DOHH2 (cell line): ENCODE results near the gene PRKAG1.

ENCODE experiments used
- H3F3A ChIP-seq: fragments of 200-600 bp; sonication (generic), shearing (Covaris generic); 2 replicates; pipeline ENCODE4 v1.6.0; 2016; ENCODE audit warnings: antibody characterized with exemption, mild to moderate bottlenecking; ENCODE audit not compliant: control insufficient read depth, insufficient read depth
- H3K27ac ChIP-seq: fragments of 200-600 bp; sonication (generic); 2 replicates; pipeline ENCODE4 v1.5.1; 2014; ENCODE audit warnings: low read depth, mild to moderate bottlenecking, low read length, moderate library complexity
- H3K27me3 ChIP-seq: fragments of 200-600 bp; sonication (generic); 2 replicates; pipeline ENCODE4 v1.6.1; 2014; ENCODE audit warnings: mild to moderate bottlenecking, low read length, mixed read lengths; ENCODE audit not compliant: control insufficient read depth
- H3K36me3 ChIP-seq: fragments of 200-600 bp; sonication (generic); 2 replicates; pipeline ENCODE4 v1.6.1; 2014; ENCODE audit warnings: mild to moderate bottlenecking, low read length, moderate library complexity, mixed read lengths; ENCODE audit not compliant: control insufficient read depth
- H3K4me1 ChIP-seq: fragments of 200-600 bp; sonication (generic); 2 replicates; pipeline ENCODE4 v1.6.1; 2014; ENCODE audit warnings: mild to moderate bottlenecking, low read length, mixed read lengths; ENCODE audit not compliant: control insufficient read depth
- H3K4me2 ChIP-seq: fragments of 200-600 bp; sonication (generic); 2 replicates; pipeline ENCODE4 v1.6.0; 2014; ENCODE audit warnings: mild to moderate bottlenecking, low read length, moderate library complexity
- H3K4me3 ChIP-seq: fragments of 200-600 bp; sonication (generic); 2 replicates; pipeline ENCODE4 v1.5.1; 2014; ENCODE audit warnings: mild to moderate bottlenecking, low read length, mixed read lengths
- H3K79me2 ChIP-seq: fragments of 200-600 bp; sonication (generic); 2 replicates; pipeline ENCODE4 v1.6.1; 2014; ENCODE audit warnings: mild to moderate bottlenecking, low read length, mixed read lengths; ENCODE audit not compliant: control insufficient read depth
- H3K9me2 ChIP-seq: fragments of 200-600 bp; sonication (generic); replicated peaks from 2 replicates; pipeline ENCODE4 v1.6.1; 2014; ENCODE audit warnings: mild to moderate bottlenecking, low read length, mixed read lengths; ENCODE audit not compliant: control insufficient read depth
- H3K9me3 ChIP-seq: fragments of 200-600 bp; sonication (generic); 2 replicates; pipeline ENCODE4 v1.6.1; 2014; ENCODE audit warnings: antibody characterized with exemption, low read length, mixed read lengths; ENCODE audit not compliant: control insufficient read depth, insufficient read depth
- H4K20me1 ChIP-seq: fragments of 200-600 bp; sonication (generic); 2 replicates; pipeline ENCODE4 v1.6.0; 2014; ENCODE audit warnings: low read depth, mild to moderate bottlenecking, antibody characterized with exemption, low read length, moderate library complexity; ENCODE audit not compliant: control insufficient read depth, insufficient read depth
- EZH2phosphoT487 ChIP-seq: fragments of 200-600 bp; sonication (generic); IDR thresholded peaks from 2 replicates; pipeline ENCODE4 v1.6.1; 2017; ENCODE audit warnings: borderline replicate concordance, mild to moderate bottlenecking, antibody characterized with exemption, low read length, moderate library complexity, mixed read lengths
- TF ChIP-seq, protein P1 (sequence below): fragments of 200-600 bp; sonication (generic); IDR thresholded peaks from one replicate; pipeline ENCODE4 v1.5.1; 2014; ENCODE audit warnings: antibody characterized with exemption, mild to moderate bottlenecking, low read depth, low read length; ENCODE audit not compliant: poor library complexity, severe bottlenecking

The PRKAG1 gene

GRCh38 chr12:49022558-49023178 is 4.1 kb upstream of the PRKAG1 start:
- H3K36me3 ChIP-seq = peaks cover 68% of the 10 kb centered on the region
- H3K4me3 ChIP-seq = no peak overlapping the region
- no peak overlapping the region for H3K4me2 ChIP-seq
- peaks cover 18% of the 10 kb centered on the region for H3F3A ChIP-seq
- H3K4me1 ChIP-seq = peaks cover 20% of the 10 kb centered on the region
- no peaks in the 10 kb centered on the region for H4K20me1 ChIP-seq
- no peaks in the 10 kb centered on the region for H3K9me3 ChIP-seq
- no peaks in the 10 kb centered on the region for H3K27me3 ChIP-seq
- no peak for TF ChIP-seq EZH2phosphoT487
- H3K27ac ChIP-seq = no peak overlapping the region
- peaks cover 7% of the 10 kb centered on the region for H3K79me2 ChIP-seq
- no peaks in the 10 kb centered on the region for H3K9me2 ChIP-seq

GRCh38 chr12:49021292-49021915 is 2.8 kb upstream of the PRKAG1 start:
- peaks cover 23% of the 10 kb centered on the region for H3F3A ChIP-seq
- no peaks in the 10 kb centered on the region for H4K20me1 ChIP-seq
- H3K9me3 ChIP-seq = no peaks in the 10 kb centered on the region
- H3K4me3 ChIP-seq = no peak overlapping the region
- H3K4me1 ChIP-seq = peaks cover 28% of the 10 kb centered on the region
- no peaks in the 10 kb centered on the region for H3K27me3 ChIP-seq
- H3K79me2 ChIP-seq = peaks cover 20% of the 10 kb centered on the region
- H3K27ac ChIP-seq = no peak overlapping the region
- no peak for TF ChIP-seq EZH2phosphoT487
- TF ChIP-seq, protein P1, sequence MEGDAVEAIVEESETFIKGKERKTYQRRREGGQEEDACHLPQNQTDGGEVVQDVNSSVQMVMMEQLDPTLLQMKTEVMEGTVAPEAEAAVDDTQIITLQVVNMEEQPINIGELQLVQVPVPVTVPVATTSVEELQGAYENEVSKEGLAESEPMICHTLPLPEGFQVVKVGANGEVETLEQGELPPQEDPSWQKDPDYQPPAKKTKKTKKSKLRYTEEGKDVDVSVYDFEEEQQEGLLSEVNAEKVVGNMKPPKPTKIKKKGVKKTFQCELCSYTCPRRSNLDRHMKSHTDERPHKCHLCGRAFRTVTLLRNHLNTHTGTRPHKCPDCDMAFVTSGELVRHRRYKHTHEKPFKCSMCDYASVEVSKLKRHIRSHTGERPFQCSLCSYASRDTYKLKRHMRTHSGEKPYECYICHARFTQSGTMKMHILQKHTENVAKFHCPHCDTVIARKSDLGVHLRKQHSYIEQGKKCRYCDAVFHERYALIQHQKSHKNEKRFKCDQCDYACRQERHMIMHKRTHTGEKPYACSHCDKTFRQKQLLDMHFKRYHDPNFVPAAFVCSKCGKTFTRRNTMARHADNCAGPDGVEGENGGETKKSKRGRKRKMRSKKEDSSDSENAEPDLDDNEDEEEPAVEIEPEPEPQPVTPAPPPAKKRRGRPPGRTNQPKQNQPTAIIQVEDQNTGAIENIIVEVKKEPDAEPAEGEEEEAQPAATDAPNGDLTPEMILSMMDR = no peak
- peaks cover 68% of the 10 kb centered on the region for H3K36me3 ChIP-seq
- no peak overlapping the region for H3K4me2 ChIP-seq
- no peaks in the 10 kb centered on the region for H3K9me2 ChIP-seq

- H3K4me2 ChIP-seq = no peak overlapping the region
- H3K4me1 ChIP-seq = peaks cover 28% of the 10 kb centered on the region
- no peak for TF ChIP-seq EZH2phosphoT487
- TF ChIP-seq, protein P1 = no peak
- no peak overlapping the region for H3K4me3 ChIP-seq
- no peaks in the 10 kb centered on the region for H3K9me2 ChIP-seq
- H3K79me2 ChIP-seq = peaks cover 24% of the 10 kb centered on the region
- no peaks in the 10 kb centered on the region for H4K20me1 ChIP-seq
- H3F3A ChIP-seq = peaks cover 23% of the 10 kb centered on the region
- H3K27ac ChIP-seq = no peak overlapping the region
- H3K27me3 ChIP-seq = no peaks in the 10 kb centered on the region
- no peaks in the 10 kb centered on the region for H3K9me3 ChIP-seq
- H3K36me3 ChIP-seq = peaks cover 61% of the 10 kb centered on the region
Measured at GRCh38 chr12:49020441-49020840, 1.9 kb upstream of the PRKAG1 start.
